Ammon's horn (tissue), 1 donor: ENCODE results near the gene ARHGEF4.
A peak's percentile ranks its signal among the peaks of the same experiment; 100 is the strongest.

ENCODE experiments used
- DNase-seq: peaks from one replicate; pipeline ENCODE4 v3.0.0-alpha.2; 2016; ENCODE audit warnings: low spot score

Gene ARHGEF4

GRCh38 chr2:130818809-130819208 lies 17.9 kb upstream of the ARHGEF4 start:
- DNase-seq, result no peak

- no peak for DNase-seq
Measured at GRCh38 chr2:130819226-130819607, 17.5 kb upstream of the ARHGEF4 start.

- peak; percentile 47 for DNase-seq
Measured at GRCh38 chr2:130819608-130820278, 17.0 kb upstream of the ARHGEF4 start.

GRCh38 chr2:130820279-130820861 lies 16.3 kb upstream of the ARHGEF4 start:
- DNase-seq, result peak; percentile 78

- no peak for DNase-seq
Measured at GRCh38 chr2:130821867-130822266, 14.8 kb upstream of the ARHGEF4 start.

GRCh38 chr2:130822766-130823165 lies 13.9 kb upstream of the ARHGEF4 start:
- DNase-seq, result no peak

GRCh38 chr2:130823171-130823885 lies 13.4 kb upstream of the ARHGEF4 start:
- no peak for DNase-seq

GRCh38 chr2:130823886-130824491 lies 12.7 kb upstream of the ARHGEF4 start:
- no peak for DNase-seq

- DNase-seq, result peak; percentile 52
Measured at GRCh38 chr2:130824492-130825061, 12.1 kb upstream of the ARHGEF4 start.

- DNase-seq, result peak; percentile 92
Measured at GRCh38 chr2:130825231-130825965, 11.3 kb upstream of the ARHGEF4 start.

- DNase-seq, result no peak
Measured at GRCh38 chr2:130825966-130826253, 10.8 kb upstream of the ARHGEF4 start.

- DNase-seq, result no peak
Measured at GRCh38 chr2:130826419-130826818, 10.3 kb upstream of the ARHGEF4 start.

- DNase-seq, result no peak
Measured at GRCh38 chr2:130826821-130827501, 9.8 kb upstream of the ARHGEF4 start.

GRCh38 chr2:130827502-130828251 lies 9.0 kb upstream of the ARHGEF4 start:
- DNase-seq, result no peak

- DNase-seq, result no peak
Measured at GRCh38 chr2:130828461-130828860, 8.3 kb upstream of the ARHGEF4 start.

GRCh38 chr2:130829015-130829414 lies 7.7 kb upstream of the ARHGEF4 start:
- DNase-seq, result no peak

- no peak for DNase-seq
Measured at GRCh38 chr2:130830538-130830937, 6.2 kb upstream of the ARHGEF4 start.

GRCh38 chr2:130831356-130831755 lies 5.4 kb upstream of the ARHGEF4 start:
- DNase-seq, result no peak

GRCh38 chr2:130832296-130832940 lies 4.3 kb upstream of the ARHGEF4 start:
- DNase-seq, result no peak
